B cell (primary cell): ENCODE data around the gene ATF1. TPM values are rescaled to one million over a fixed set of nuclear protein-coding genes. Genes with fewer than 3 reads are reported as not detected.

Source experiments
- polyA plus RNA-seq: library from polyadenylated mRNA; depleted of rRNA; stranded (reverse); fragments of >200 nt; gene quantifications from 2 replicates; pipeline ENCODE4 v1.2.3, GENCODE V29; 2012
- small RNA-seq: library from RNA; depleted of rRNA; stranded (forward); fragments of <200 nt; gene quantifications from one replicate; pipeline ENCODE3, GENCODE V24; 2012; ENCODE audit warnings: low replicate concordance, low read depth; ENCODE audit not compliant: insufficient read length
- total RNA-seq, 2 donors: library from RNA; stranded (reverse); fragments of 120-200 nt in 1 of 2; gene quantifications; 1 replicate in 1 of 2; 2 replicates in 1 of 2; pipeline versions ENCODE4 v1.2.3 to v1.2.4, GENCODE V29; 2013 to 2022

The ATF1 gene
- total and polyA plus RNA-seq, 2 donors (not counting 1 experiment from before 2014, with no cell fraction given) = 17.2 to 39.5 TPM

Small RNA genes within 50 kb of the gene (small RNA-seq; reads per million reads assigned to genes)
- not detected for gene AC013244.2
- not detected for gene RF00019
- not detected for gene RN7SL519P

Other genes with a start within 250 kb of the ATF1 start
- gene TMPRSS12, start 78.8 kb downstream of the ATF1 start, total RNA-seq = not detected in 2 replicates
- gene TMPRSS12, start 78.8 kb downstream of the ATF1 start, polyA plus RNA-seq = not detected in 2 replicates
- gene HIGD1C, start 188.4 kb downstream of the ATF1 start, total RNA-seq = not detected in 2 replicates
- gene HIGD1C, start 188.4 kb downstream of the ATF1 start, polyA plus RNA-seq = not detected in 2 replicates